Muscle layer of duodenum (tissue), 2 donors: ENCODE results near the gene MOCS1.

ENCODE experiments used
- H3K27ac ChIP-seq: one replicate; pipeline ENCODE4 v1.7.0; 2013; ENCODE audit warnings: mild to moderate bottlenecking, low read length
- H3K27me3 ChIP-seq: one replicate; pipeline ENCODE4 v1.7.0; 2013; ENCODE audit warnings: low read depth, mild to moderate bottlenecking, control low read depth, low read length
- H3K36me3 ChIP-seq, 2 donors: one replicate each; pipeline ENCODE4 v1.7.0; 2013; ENCODE audit warnings: low read length in 2 of 2, control low read depth in 1 of 2, mild to moderate bottlenecking in 1 of 2; ENCODE audit not compliant: insufficient read depth in 2 of 2, control insufficient read depth in 1 of 2
- H3K4me1 ChIP-seq, 2 donors: one replicate each; pipeline ENCODE4 v1.7.0; 2013; ENCODE audit warnings: low read length in 2 of 2, mild to moderate bottlenecking in 2 of 2, control low read depth in 1 of 2, moderate library complexity in 1 of 2; ENCODE audit not compliant: insufficient read depth in 2 of 2, control insufficient read depth in 1 of 2
- H3K4me3 ChIP-seq, 2 donors: one replicate each; pipeline ENCODE4 v1.7.0; 2013; ENCODE audit warnings: low read length in 2 of 2, low read depth in 1 of 2, mild to moderate bottlenecking in 1 of 2
- H3K9me3 ChIP-seq, 2 donors: one replicate each; pipeline ENCODE4 v1.7.0; 2013; ENCODE audit warnings: low read length in 2 of 2, control low read depth in 1 of 2, mild to moderate bottlenecking in 1 of 2; ENCODE audit not compliant: control insufficient read depth in 1 of 2
- donor health status: healthy.

The MOCS1 gene

GRCh38 chr6:39886871-39887270 is 47.4 kb downstream of the MOCS1 start:
- Histone ChIP-seq H3K27ac (no peak overlapping the region), H3K36me3 (peaks cover 0 to 24% of the 10 kb centered on the region in 2 donors), H3K9me3 (no peaks in the 10 kb centered on the region), H3K4me3 (no peak overlapping the region), H3K27me3 (no peaks in the 10 kb centered on the region), H3K4me1 (peaks cover 11 to 19% of the 10 kb centered on the region in 2 donors)

GRCh38 chr6:39885691-39886090 is 48.6 kb downstream of the MOCS1 start:
- Histone ChIP-seq H3K9me3 (no peaks in the 10 kb centered on the region), H3K4me3 (no peak overlapping the region), H3K27ac (no peak overlapping the region), H3K36me3 (peaks cover 0 to 21% of the 10 kb centered on the region in 2 donors), H3K4me1 (peaks cover 11 to 21% of the 10 kb centered on the region in 2 donors), H3K27me3 (no peaks in the 10 kb centered on the region)

DNA sequence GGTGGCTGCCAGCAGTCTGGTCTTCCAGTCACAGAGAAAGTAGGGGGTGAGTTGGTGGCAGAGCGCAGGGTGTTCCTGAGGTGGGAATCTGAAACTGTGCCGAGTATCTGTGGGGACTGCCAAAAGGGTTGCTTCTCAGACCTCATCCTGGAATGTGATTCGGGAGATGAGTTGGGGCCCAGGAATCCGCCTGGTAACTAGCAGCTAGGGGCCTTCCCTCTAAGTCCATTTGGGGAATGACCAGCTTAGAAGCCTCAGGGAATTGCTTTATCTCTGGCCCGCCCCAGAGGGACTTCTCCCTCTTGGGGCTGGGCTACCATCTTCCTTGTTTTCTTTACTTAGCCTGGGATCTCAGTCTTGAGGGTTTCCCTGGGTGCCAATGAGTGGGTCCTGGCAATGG is 49.6 kb downstream of the MOCS1 start:
- H3K4me1 ChIP-seq: peaks cover 11 to 21% of the 10 kb centered on the region in 2 donors
- H3K4me3 ChIP-seq: no peak overlapping the region
- H3K36me3 ChIP-seq: peaks cover 9 to 22% of the 10 kb centered on the region in 2 donors
- H3K9me3 ChIP-seq: no peaks in the 10 kb centered on the region
- no peak overlapping the region for H3K27ac ChIP-seq
- no peaks in the 10 kb centered on the region for H3K27me3 ChIP-seq

- Histone ChIP-seq H3K27me3 (no peaks in the 10 kb centered on the region), H3K36me3 (peaks cover 20 to 44% of the 10 kb centered on the region in 2 donors), H3K4me3 (no peak overlapping the region), H3K9me3 (no peaks in the 10 kb centered on the region), H3K4me1 (peaks cover 4 to 21% of the 10 kb centered on the region in 2 donors), H3K27ac (peak overlapping the region; percentile 52)
Measured at GRCh38 chr6:39882531-39882899, 51.7 kb downstream of the MOCS1 start.

DNA sequence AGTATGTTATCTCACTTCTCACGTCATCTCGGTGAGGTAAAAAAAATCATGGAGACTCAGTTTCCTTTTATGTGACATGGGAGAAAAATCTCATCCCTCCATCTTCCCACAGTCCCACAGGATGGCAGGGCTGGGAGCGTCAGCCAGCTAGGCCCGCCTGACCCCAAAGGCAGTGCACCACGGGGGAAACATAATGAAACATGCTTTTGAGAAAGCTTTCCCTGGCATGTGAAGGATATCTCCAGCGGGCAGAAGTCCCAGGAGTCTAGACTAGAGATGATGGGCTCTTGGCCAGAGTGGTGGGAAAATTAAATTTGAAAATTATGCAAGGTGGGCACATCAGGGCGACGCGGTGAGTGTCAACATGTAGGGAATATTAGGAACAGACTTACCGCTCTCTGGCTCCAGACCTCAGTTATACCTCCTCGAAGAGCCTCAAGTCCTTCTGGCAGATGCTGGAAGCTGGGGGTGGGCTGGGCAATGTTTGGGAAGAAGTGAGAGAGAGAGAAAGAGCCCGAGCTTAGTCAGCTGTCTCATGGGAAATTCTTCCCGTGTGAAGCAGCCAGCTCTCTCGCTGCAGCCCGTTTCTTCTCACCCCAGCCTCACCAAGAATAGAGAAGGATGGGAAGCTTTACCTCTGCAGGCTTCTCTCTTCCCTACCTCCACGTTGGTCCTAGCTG is 52.3 kb downstream of the MOCS1 start:
- no peak overlapping the region for H3K4me3 ChIP-seq
- H3K27me3 ChIP-seq: no peaks in the 10 kb centered on the region
- peaks cover 4 to 21% of the 10 kb centered on the region in 2 donors for H3K4me1 ChIP-seq
- peaks cover 26 to 49% of the 10 kb centered on the region in 2 donors for H3K36me3 ChIP-seq
- H3K9me3 ChIP-seq: no peaks in the 10 kb centered on the region
- H3K27ac ChIP-seq: peak overlapping the region; percentile 40

- H3K27me3 ChIP-seq: no peaks in the 10 kb centered on the region
- no peak overlapping the region for H3K27ac ChIP-seq
- no peaks in the 10 kb centered on the region for H3K9me3 ChIP-seq
- peaks cover 37 to 60% of the 10 kb centered on the region in 2 donors for H3K36me3 ChIP-seq
- H3K4me1 ChIP-seq: peaks cover 4 to 21% of the 10 kb centered on the region in 2 donors
- H3K4me3 ChIP-seq: no peak overlapping the region
Measured at GRCh38 chr6:39880594-39880993, 53.7 kb downstream of the MOCS1 start.

DNA sequence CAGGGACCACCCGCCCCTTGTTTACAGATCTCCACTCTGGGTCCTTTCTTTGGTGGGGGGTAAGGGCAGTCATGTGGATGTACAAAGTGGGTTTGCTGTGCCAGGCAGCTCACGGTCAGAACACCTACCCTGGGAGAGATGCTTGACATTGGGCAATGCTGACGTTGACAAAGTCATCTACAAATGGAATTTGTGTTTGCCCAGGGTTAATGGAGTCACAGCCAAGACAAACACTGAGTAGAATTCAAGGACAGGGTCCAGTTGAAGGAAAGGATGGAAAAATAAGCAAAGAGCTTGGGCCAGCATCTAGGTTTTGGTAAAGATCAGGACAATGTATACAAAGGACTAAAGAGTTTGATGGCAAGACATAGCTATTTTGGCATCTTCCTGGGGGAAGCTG is 54.7 kb downstream of the MOCS1 start:
- no peak overlapping the region for H3K4me3 ChIP-seq
- H3K9me3 ChIP-seq: no peaks in the 10 kb centered on the region
- peaks cover 4 to 21% of the 10 kb centered on the region in 2 donors for H3K4me1 ChIP-seq
- H3K36me3 ChIP-seq: peaks cover 41 to 61% of the 10 kb centered on the region in 2 donors
- H3K27ac ChIP-seq: no peak overlapping the region
- no peaks in the 10 kb centered on the region for H3K27me3 ChIP-seq

DNA sequence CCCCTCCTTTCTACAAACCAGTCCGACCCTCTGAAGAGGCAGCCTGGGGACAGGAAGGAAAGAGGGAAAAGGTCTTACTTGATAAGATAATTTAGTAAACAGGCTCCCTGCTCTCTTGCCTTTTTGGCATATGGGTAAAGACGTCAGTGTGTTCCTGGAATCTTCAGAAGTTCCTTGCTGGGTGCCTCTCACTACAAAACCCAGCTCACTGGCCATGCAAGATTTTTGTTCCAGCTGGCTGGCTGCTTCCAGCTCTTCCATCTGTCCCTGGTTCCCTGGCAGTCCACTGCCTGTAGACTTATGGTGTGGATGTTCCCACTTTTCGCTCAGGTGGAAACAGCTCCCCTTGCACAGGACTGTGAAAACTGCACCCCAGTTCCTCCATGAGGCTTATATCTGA is 57.4 kb downstream of the MOCS1 start:
- peaks cover 46 to 78% of the 10 kb centered on the region in 2 donors for H3K36me3 ChIP-seq
- H3K27ac ChIP-seq: no peak overlapping the region
- no peaks in the 10 kb centered on the region for H3K9me3 ChIP-seq
- no peaks in the 10 kb centered on the region for H3K27me3 ChIP-seq
- no peak overlapping the region for H3K4me3 ChIP-seq
- peaks cover 0 to 5% of the 10 kb centered on the region in 2 donors for H3K4me1 ChIP-seq

- Histone ChIP-seq H3K27me3 (no peaks in the 10 kb centered on the region), H3K9me3 (no peaks in the 10 kb centered on the region), H3K36me3 (peaks cover 50 to 85% of the 10 kb centered on the region in 2 donors), H3K4me1 (no peaks in the 10 kb centered on the region), H3K4me3 (no peak overlapping the region), H3K27ac (no peak overlapping the region)
Measured at GRCh38 chr6:39876111-39876510, 58.2 kb downstream of the MOCS1 start.

DNA sequence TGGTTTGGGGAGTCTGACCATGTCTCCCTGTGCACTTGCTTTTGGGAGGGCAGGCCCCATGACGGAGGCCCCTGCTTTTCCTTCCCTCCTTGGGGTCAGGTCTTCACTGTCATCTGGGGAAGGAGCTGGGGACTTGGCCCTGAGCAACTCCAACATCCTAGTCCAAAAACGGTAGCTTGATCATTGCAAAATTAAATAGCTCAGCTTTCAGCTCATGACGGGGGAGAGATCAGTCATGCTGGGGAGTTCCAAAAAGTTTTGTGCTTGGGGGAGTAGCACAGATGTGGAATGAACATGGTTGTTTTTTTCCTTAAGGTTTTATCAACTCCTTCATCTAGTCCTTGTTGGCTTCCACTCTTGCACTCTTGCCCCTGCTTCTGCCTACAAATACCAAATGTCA is 60.8 kb downstream of the MOCS1 start:
- no peak overlapping the region for H3K4me3 ChIP-seq
- H3K9me3 ChIP-seq: no peaks in the 10 kb centered on the region
- H3K36me3 ChIP-seq: peaks cover 41 to 95% of the 10 kb centered on the region in 2 donors
- H3K27me3 ChIP-seq: no peaks in the 10 kb centered on the region
- H3K4me1 ChIP-seq: no peaks in the 10 kb centered on the region
- no peak overlapping the region for H3K27ac ChIP-seq

GRCh38 chr6:39870950-39871349 is 63.3 kb downstream of the MOCS1 start:
- Histone ChIP-seq H3K36me3 (peaks cover 41 to 85% of the 10 kb centered on the region in 2 donors), H3K27ac (no peak overlapping the region), H3K27me3 (no peaks in the 10 kb centered on the region)

DNA sequence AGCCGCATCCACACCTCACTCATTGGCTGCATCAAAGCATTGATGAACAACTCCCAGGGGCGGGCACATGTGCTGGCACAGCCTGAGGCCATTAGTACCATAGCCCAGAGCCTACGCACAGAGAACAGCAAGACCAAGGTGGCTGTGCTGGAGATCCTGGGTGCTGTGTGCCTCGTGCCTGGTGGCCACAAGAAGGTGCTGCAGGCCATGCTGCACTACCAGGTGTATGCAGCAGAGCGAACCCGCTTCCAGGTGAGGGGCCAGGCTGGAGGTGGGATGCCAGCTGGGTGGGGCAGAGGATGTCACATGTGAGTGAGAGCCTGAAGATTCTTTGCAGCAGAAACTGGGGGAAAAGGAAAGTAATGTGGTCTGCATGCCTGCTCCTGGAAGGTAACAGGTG is 66.7 kb downstream of the MOCS1 start:
- H3K36me3 ChIP-seq: peaks cover 27 to 72% of the 10 kb centered on the region in 2 donors

More at GRCh38 chr6:39870950-39871349, 63.3 kb downstream of the MOCS1 start:
- H3K4me3 ChIP-seq: no peak overlapping the region
- no peaks in the 10 kb centered on the region for H3K9me3 ChIP-seq
- no peaks in the 10 kb centered on the region for H3K4me1 ChIP-seq

More for the DNA sequence above, 66.7 kb downstream of the MOCS1 start:
- Histone ChIP-seq H3K4me3 (no peak overlapping the region), H3K9me3 (no peaks in the 10 kb centered on the region), H3K27ac (no peak overlapping the region), H3K4me1 (no peaks in the 10 kb centered on the region), H3K27me3 (no peaks in the 10 kb centered on the region)
